OCI-LY1 (cell line): ENCODE data around the gene TBC1D16.

ENCODE experiments used
- H2AFZ ChIP-seq: fragments of 200-600 bp; sonication (generic), shearing (Covaris generic); 2 replicates; pipeline ENCODE4 v1.6.0; 2014; ENCODE audit warnings: antibody characterized with exemption, mild to moderate bottlenecking, low read length
- H3F3A ChIP-seq: fragments of 200-600 bp; sonication (generic), shearing (Covaris generic); 2 replicates; pipeline ENCODE4 v1.6.0; 2014; ENCODE audit warnings: mild to moderate bottlenecking, antibody characterized with exemption, low read length, moderate library complexity; ENCODE audit not compliant: insufficient read depth
- H3K27ac ChIP-seq: fragments of 200-600 bp; sonication (generic); 2 replicates; pipeline ENCODE4 v1.5.1; 2014; ENCODE audit warnings: low read length, mixed run types, mild to moderate bottlenecking, low read depth; ENCODE audit not compliant: poor library complexity, severe bottlenecking
- H3K27me3 ChIP-seq: fragments of 200-600 bp; sonication (generic); 2 replicates; pipeline ENCODE4 v1.6.0; 2014; ENCODE audit warnings: antibody characterized with exemption, mild to moderate bottlenecking, low read length, moderate library complexity; ENCODE audit not compliant: insufficient read depth
- H3K36me3 ChIP-seq: fragments of 200-600 bp; sonication (generic); 2 replicates; pipeline ENCODE4 v1.6.1; 2014; ENCODE audit warnings: mild to moderate bottlenecking, antibody characterized with exemption, low read length, moderate library complexity, mixed read lengths; ENCODE audit not compliant: insufficient read depth
- H3K4me1 ChIP-seq: fragments of 200-600 bp; sonication (generic); 2 replicates; pipeline ENCODE4 v1.5.1; 2014; ENCODE audit warnings: mild to moderate bottlenecking, low read length, moderate library complexity; ENCODE audit not compliant: insufficient read depth, severe bottlenecking
- H3K4me2 ChIP-seq: fragments of 200-600 bp; sonication (generic), shearing (Covaris generic); 2 replicates; pipeline ENCODE4 v1.6.1; 2014; ENCODE audit warnings: low read length
- H3K4me3 ChIP-seq: fragments of 200-600 bp; sonication (generic); 2 replicates; pipeline ENCODE4 v1.5.1; 2014; ENCODE audit warnings: low read length, low read depth, mild to moderate bottlenecking, mixed read lengths; ENCODE audit not compliant: poor library complexity, severe bottlenecking
- H3K79me2 ChIP-seq: fragments of 200-600 bp; shearing (Covaris generic); 2 replicates; pipeline ENCODE4 v1.6.1; 2016; ENCODE audit warnings: mixed run types, low read length, mixed read lengths; ENCODE audit not compliant: insufficient read depth
- H3K9ac ChIP-seq: fragments of 200-600 bp; sonication (generic), shearing (Covaris generic); 2 replicates; pipeline ENCODE4 v1.6.1; 2014; ENCODE audit warnings: mild to moderate bottlenecking, low read length, mixed read lengths
- H3K9me2 ChIP-seq: fragments of 200-600 bp; sonication (generic), shearing (Covaris generic); 2 replicates; pipeline ENCODE4 v1.6.1; 2014; ENCODE audit warnings: low read depth, mild to moderate bottlenecking, low read length, mixed read lengths
- H3K9me3 ChIP-seq: fragments of 200-600 bp; shearing (Covaris generic); 2 replicates; pipeline ENCODE4 v1.6.1; 2014; ENCODE audit warnings: low read length, mixed read lengths
- H4K20me1 ChIP-seq: fragments of 200-600 bp; sonication (generic), shearing (Covaris generic); 2 replicates; pipeline ENCODE4 v1.6.0; 2016; ENCODE audit warnings: mild to moderate bottlenecking, low read length; ENCODE audit not compliant: insufficient read depth
- EZH2 ChIP-seq: fragments of 200-600 bp; sonication (generic), shearing (Covaris generic); IDR thresholded peaks from 2 replicates; pipeline ENCODE4 v1.8.0; 2017; ENCODE audit warnings: borderline replicate concordance, mixed run types, mild to moderate bottlenecking, antibody characterized with exemption, low read length, moderate library complexity, mixed read lengths
- TF ChIP-seq, protein P1 (sequence below): fragments of 200-600 bp; sonication (generic), shearing (Covaris generic); IDR thresholded peaks from 2 replicates; pipeline ENCODE4 v1.5.1; 2017; ENCODE audit warnings: mild to moderate bottlenecking, antibody characterized with exemption, low read length, moderate library complexity, mixed read lengths

Gene TBC1D16

DNA sequence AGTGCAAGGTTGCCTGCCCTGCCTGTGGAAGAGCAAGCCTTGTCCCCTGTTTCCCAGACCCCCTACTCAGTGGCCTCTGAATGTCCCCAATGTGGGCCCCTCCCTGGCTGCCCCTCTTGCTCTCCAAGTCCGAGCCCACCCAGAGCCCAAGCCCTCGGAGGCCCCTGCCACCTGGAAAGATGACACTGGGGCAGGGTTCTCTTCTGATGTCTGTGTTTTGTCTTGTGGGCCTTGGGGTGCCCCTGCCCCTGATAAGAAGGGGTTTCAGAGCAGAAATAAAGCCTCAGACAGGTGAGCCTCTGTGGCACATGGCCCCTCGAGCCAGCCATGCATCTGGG, 111.1 kb downstream of the TBC1D16 start:
- H3K27me3 ChIP-seq, result peaks cover 5% of the 10 kb centered on the region; the same call in 1 of the 2 replicates

DNA sequence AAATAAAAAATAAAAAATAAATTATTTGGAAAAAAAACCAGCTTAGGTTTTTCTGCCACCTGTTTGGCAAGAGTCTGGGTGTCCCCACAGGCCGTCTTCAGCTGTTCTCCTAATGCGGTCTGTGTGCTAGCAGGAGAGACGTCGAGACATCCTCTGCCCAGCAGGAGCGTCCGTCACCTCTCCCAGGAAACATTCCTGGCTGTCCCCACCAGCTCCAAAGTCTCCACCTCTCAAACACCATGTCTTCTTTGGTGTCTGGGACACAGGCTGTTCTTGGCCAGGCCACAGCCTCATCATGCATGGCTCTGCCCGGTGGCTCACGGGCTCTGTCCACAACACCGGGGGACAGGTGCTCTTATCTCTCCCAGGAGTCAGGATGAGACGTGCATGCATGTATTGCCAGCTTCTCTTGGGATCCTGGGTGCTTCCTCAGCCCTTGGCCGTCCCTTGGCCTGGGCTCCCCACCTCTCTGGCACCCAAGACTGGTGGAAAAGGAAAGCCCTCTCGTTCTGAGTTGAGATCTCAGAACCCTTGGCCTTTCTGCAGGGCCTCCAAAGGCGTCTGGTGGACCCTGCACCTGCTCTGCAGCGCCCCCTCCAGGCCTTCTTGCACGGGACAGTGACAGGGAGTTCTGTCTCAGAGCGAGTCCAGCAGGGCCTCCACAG, 111.6 kb downstream of the TBC1D16 start:
- no peak overlapping the region for H3K4me3 ChIP-seq
- no peak overlapping the region for H3K4me2 ChIP-seq
- no peaks in the 10 kb centered on the region for H3K36me3 ChIP-seq
- no peaks in the 10 kb centered on the region for H3K4me1 ChIP-seq
- H4K20me1 ChIP-seq, result no peaks in the 10 kb centered on the region
- H3K9me3 ChIP-seq, result no peaks in the 10 kb centered on the region
- no peak for TF ChIP-seq EZH2
- TF ChIP-seq, protein P1, sequence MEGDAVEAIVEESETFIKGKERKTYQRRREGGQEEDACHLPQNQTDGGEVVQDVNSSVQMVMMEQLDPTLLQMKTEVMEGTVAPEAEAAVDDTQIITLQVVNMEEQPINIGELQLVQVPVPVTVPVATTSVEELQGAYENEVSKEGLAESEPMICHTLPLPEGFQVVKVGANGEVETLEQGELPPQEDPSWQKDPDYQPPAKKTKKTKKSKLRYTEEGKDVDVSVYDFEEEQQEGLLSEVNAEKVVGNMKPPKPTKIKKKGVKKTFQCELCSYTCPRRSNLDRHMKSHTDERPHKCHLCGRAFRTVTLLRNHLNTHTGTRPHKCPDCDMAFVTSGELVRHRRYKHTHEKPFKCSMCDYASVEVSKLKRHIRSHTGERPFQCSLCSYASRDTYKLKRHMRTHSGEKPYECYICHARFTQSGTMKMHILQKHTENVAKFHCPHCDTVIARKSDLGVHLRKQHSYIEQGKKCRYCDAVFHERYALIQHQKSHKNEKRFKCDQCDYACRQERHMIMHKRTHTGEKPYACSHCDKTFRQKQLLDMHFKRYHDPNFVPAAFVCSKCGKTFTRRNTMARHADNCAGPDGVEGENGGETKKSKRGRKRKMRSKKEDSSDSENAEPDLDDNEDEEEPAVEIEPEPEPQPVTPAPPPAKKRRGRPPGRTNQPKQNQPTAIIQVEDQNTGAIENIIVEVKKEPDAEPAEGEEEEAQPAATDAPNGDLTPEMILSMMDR, result peak; percentile 53
- no peaks in the 10 kb centered on the region for H3K79me2 ChIP-seq
- H3K9ac ChIP-seq, result no peak overlapping the region
- H3K27ac ChIP-seq, result no peak overlapping the region
- H2AFZ ChIP-seq, result no peak overlapping the region
- peaks cover 5% of the 10 kb centered on the region; the same call in 1 of the 2 replicates for H3K27me3 ChIP-seq
- H3F3A ChIP-seq, result no peaks in the 10 kb centered on the region
- no peaks in the 10 kb centered on the region for H3K9me2 ChIP-seq

More for the DNA sequence above, 111.1 kb downstream of the TBC1D16 start:
- Histone ChIP-seq H3K27ac (no peak overlapping the region), H3K36me3 (no peaks in the 10 kb centered on the region), H4K20me1 (no peaks in the 10 kb centered on the region), H2AFZ (no peak overlapping the region), H3K4me3 (no peak overlapping the region), H3K9ac (no peak overlapping the region), H3F3A (no peaks in the 10 kb centered on the region), H3K9me3 (no peaks in the 10 kb centered on the region), H3K4me2 (no peak overlapping the region), H3K4me1 (no peaks in the 10 kb centered on the region), H3K9me2 (no peaks in the 10 kb centered on the region), H3K79me2 (no peaks in the 10 kb centered on the region)
- TF ChIP-seq, protein P1, result no peak
- no peak for TF ChIP-seq EZH2

DNA sequence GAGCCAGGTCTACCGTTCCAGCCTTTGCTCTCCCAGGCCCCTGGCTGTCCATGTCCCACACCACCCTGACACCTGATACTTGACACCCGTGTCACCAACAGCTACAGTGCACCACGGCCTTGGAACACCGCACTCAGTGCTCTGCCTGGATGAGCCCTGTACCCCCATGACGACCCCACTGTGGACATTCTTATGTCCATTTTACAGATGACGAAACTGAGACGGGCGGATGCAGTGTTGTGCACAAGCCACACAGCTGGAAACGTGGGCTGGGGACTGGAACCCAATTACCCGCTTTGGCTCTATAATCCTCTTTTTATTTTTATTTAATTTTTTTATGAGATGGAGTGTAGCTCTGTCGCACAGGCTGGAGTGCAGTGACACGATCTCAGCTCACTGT, 112.9 kb downstream of the TBC1D16 start:
- H3K36me3 ChIP-seq, result no peaks in the 10 kb centered on the region
- H2AFZ ChIP-seq, result no peak overlapping the region
- H3F3A ChIP-seq, result no peaks in the 10 kb centered on the region
- H3K4me3 ChIP-seq, result no peak overlapping the region
- H3K9me3 ChIP-seq, result no peaks in the 10 kb centered on the region
- H3K9me2 ChIP-seq, result no peaks in the 10 kb centered on the region
- no peaks in the 10 kb centered on the region for H3K27me3 ChIP-seq
- no peak overlapping the region for H3K27ac ChIP-seq
- H3K9ac ChIP-seq, result no peak overlapping the region
- H3K4me2 ChIP-seq, result no peak overlapping the region
- no peaks in the 10 kb centered on the region for H3K4me1 ChIP-seq
- no peaks in the 10 kb centered on the region for H3K79me2 ChIP-seq
- no peak for TF ChIP-seq EZH2
- TF ChIP-seq, protein P1, result no peak
- H4K20me1 ChIP-seq, result no peaks in the 10 kb centered on the region
